Activated CD4-positive, alpha-beta T cell treated with anti-CD3 and anti-CD28 coated beads, Interleukin-2, amount 10 ng/mL, durations not matched to agents 24 days and 14 days (primary cell): ENCODE results near the gene TP53AIP1. TPM values are rescaled to one million over a fixed set of nuclear protein-coding genes. Genes with fewer than 3 reads are reported as not detected.
"Not testable (repeated sequence)": the region's sequence is repeated elsewhere in the genome, so short reads cannot be mapped to it uniquely, and the experiment has no call there.

Experiments
- DNase-seq: peaks from one replicate; pipeline ENCODE4 v3.0.0; 2022
- H3K27ac Mint-ChIP-seq: one replicate; pipeline ENCODE4 v1.8.0; 2022; ENCODE audit warnings: mild to moderate bottlenecking, mixed read lengths
- H3K27me3 Mint-ChIP-seq: one replicate; pipeline ENCODE4 v1.8.0; 2022; ENCODE audit warnings: mixed read lengths
- H3K36me3 Mint-ChIP-seq: one replicate; pipeline ENCODE4 v1.8.0; 2022; ENCODE audit warnings: low read depth, mild to moderate bottlenecking, mixed read lengths
- H3K4me1 Mint-ChIP-seq: one replicate; pipeline ENCODE4 v1.8.0; 2021; ENCODE audit warnings: mixed read lengths
- H3K4me3 Mint-ChIP-seq: one replicate; pipeline ENCODE4 v1.8.0; 2022; ENCODE audit warnings: mild to moderate bottlenecking, moderate library complexity, mixed read lengths
- H3K9me3 Mint-ChIP-seq: one replicate; pipeline ENCODE4 v1.8.0; 2021; ENCODE audit warnings: mixed read lengths
- intact Hi-C: fragments of 100-400 bp; cut with micrococcal nuclease; formaldehyde crosslinking; loops from one replicate; pipeline ENCODE4 v1.15.1; 2023
- total RNA-seq: library from RNA; stranded (reverse); gene quantifications from 2 replicates; pipeline ENCODE4 v1.2.3, GENCODE V29; 2022

The TP53AIP1 gene
- total RNA-seq, 1 donor from 2014 or later, result not detected

- peaks cover 2% of the 10 kb centered on the region for H3K27me3 Mint-ChIP-seq
- H3K4me1 Mint-ChIP-seq, result peaks cover 8% of the 10 kb centered on the region
- intact Hi-C loops, result no loop called here
- H3K36me3 Mint-ChIP-seq, result no peaks in the 10 kb centered on the region
- no peaks in the 10 kb centered on the region for H3K9me3 Mint-ChIP-seq
- H3K4me3 Mint-ChIP-seq, result no peak overlapping the region
- no peak overlapping the region for H3K27ac Mint-ChIP-seq
- no peak for DNase-seq
Observed at GRCh38 chr11:128926437-128927107, 16.1 kb downstream of the TP53AIP1 start.

- intact Hi-C loops, result no loop called here
- Mint-ChIP-seq H3K4me3 (no peak overlapping the region), H3K27me3 (peaks cover 4% of the 10 kb centered on the region), H3K36me3 (no peaks in the 10 kb centered on the region), H3K4me1 (peaks cover 8% of the 10 kb centered on the region), H3K9me3 (no peaks in the 10 kb centered on the region), H3K27ac (no peak overlapping the region)
- no peak for DNase-seq
Observed at GRCh38 chr11:128926000-128926399, 16.7 kb downstream of the TP53AIP1 start.

- peaks cover 8% of the 10 kb centered on the region for H3K4me1 Mint-ChIP-seq
- H3K9me3 Mint-ChIP-seq, result no peaks in the 10 kb centered on the region
- peaks cover 5% of the 10 kb centered on the region for H3K27me3 Mint-ChIP-seq
- H3K36me3 Mint-ChIP-seq, result no peaks in the 10 kb centered on the region
- intact Hi-C loops, result no loop called here
- H3K27ac Mint-ChIP-seq, result no peak overlapping the region
- no peak for DNase-seq
- H3K4me3 Mint-ChIP-seq, result no peak overlapping the region
Observed at GRCh38 chr11:128925250-128925600, 17.4 kb downstream of the TP53AIP1 start.

GRCh38 chr11:128924510-128925249 lies 18.0 kb downstream of the TP53AIP1 start:
- intact Hi-C loops, result no loop called here
- Mint-ChIP-seq H3K4me1 (peaks cover 8% of the 10 kb centered on the region), H3K27me3 (peaks cover 5% of the 10 kb centered on the region)

GRCh38 chr11:128924104-128924503 lies 18.6 kb downstream of the TP53AIP1 start:
- no peaks in the 10 kb centered on the region for H3K36me3 Mint-ChIP-seq
- H3K4me1 Mint-ChIP-seq, result peaks cover 11% of the 10 kb centered on the region
- no peak overlapping the region for H3K4me3 Mint-ChIP-seq
- no peaks in the 10 kb centered on the region for H3K9me3 Mint-ChIP-seq
- H3K27ac Mint-ChIP-seq, result no peak overlapping the region
- intact Hi-C loops, result no loop called here
- H3K27me3 Mint-ChIP-seq, result peaks cover 5% of the 10 kb centered on the region
- no peak for DNase-seq

More at GRCh38 chr11:128924510-128925249, 18.0 kb downstream of the TP53AIP1 start:
- H3K9me3 Mint-ChIP-seq, result no peaks in the 10 kb centered on the region
- no peak overlapping the region for H3K27ac Mint-ChIP-seq
- no peak for DNase-seq
- H3K4me3 Mint-ChIP-seq, result no peak overlapping the region
- no peaks in the 10 kb centered on the region for H3K36me3 Mint-ChIP-seq

- no peaks in the 10 kb centered on the region for H3K9me3 Mint-ChIP-seq
- DNase-seq, result no peak
- H3K27me3 Mint-ChIP-seq, result peaks cover 7% of the 10 kb centered on the region
- H3K27ac Mint-ChIP-seq, result no peak overlapping the region
- intact Hi-C loops, result no loop called here
- no peaks in the 10 kb centered on the region for H3K36me3 Mint-ChIP-seq
- peaks cover 3% of the 10 kb centered on the region for H3K4me1 Mint-ChIP-seq
- H3K4me3 Mint-ChIP-seq, result no peak overlapping the region
Observed at GRCh38 chr11:128921793-128922192, 20.9 kb downstream of the TP53AIP1 start.

GRCh38 chr11:128920666-128921065 lies 22.0 kb downstream of the TP53AIP1 start:
- Mint-ChIP-seq H3K4me3 (no peak overlapping the region), H3K4me1 (peaks cover 3% of the 10 kb centered on the region), H3K27ac (no peak overlapping the region), H3K9me3 (peaks cover 6% of the 10 kb centered on the region), H3K36me3 (no peaks in the 10 kb centered on the region), H3K27me3 (peaks cover 11% of the 10 kb centered on the region)
- DNase-seq, result no peak
- intact Hi-C loops, result no loop called here

- H3K27ac Mint-ChIP-seq, H3K9me3 Mint-ChIP-seq, intact Hi-C loops, DNase-seq, H3K36me3 Mint-ChIP-seq, H3K4me1 Mint-ChIP-seq, H3K4me3 Mint-ChIP-seq: not testable (repeated sequence)
- peaks cover 11% of the 10 kb centered on the region for H3K27me3 Mint-ChIP-seq
Observed at GRCh38 chr11:128919635-128920034, 23.0 kb downstream of the TP53AIP1 start.

GRCh38 chr11:128919216-128919615 lies 23.5 kb downstream of the TP53AIP1 start:
- intact Hi-C loops, result no loop called here
- no peaks in the 10 kb centered on the region for H3K36me3 Mint-ChIP-seq
- no peak for DNase-seq
- H3K4me3 Mint-ChIP-seq, result no peak overlapping the region
- H3K4me1 Mint-ChIP-seq, result peaks cover 3% of the 10 kb centered on the region
- H3K9me3 Mint-ChIP-seq, result peaks cover 8% of the 10 kb centered on the region
- peak overlapping the region; percentile 51 for H3K27ac Mint-ChIP-seq
- H3K27me3 Mint-ChIP-seq, result peaks cover 11% of the 10 kb centered on the region

- no peak for DNase-seq
- H3K27me3 Mint-ChIP-seq, result peaks cover 11% of the 10 kb centered on the region
- H3K4me3 Mint-ChIP-seq, result no peak overlapping the region
- peaks cover 8% of the 10 kb centered on the region for H3K9me3 Mint-ChIP-seq
- H3K27ac Mint-ChIP-seq, result no peak overlapping the region
- peaks cover 3% of the 10 kb centered on the region for H3K4me1 Mint-ChIP-seq
- intact Hi-C loops, result no loop called here
- no peaks in the 10 kb centered on the region for H3K36me3 Mint-ChIP-seq
Observed at GRCh38 chr11:128917144-128917724, 25.4 kb downstream of the TP53AIP1 start.

GRCh38 chr11:128916681-128917080 lies 26.0 kb downstream of the TP53AIP1 start:
- H3K36me3 Mint-ChIP-seq, result no peaks in the 10 kb centered on the region
- H3K9me3 Mint-ChIP-seq, result peaks cover 8% of the 10 kb centered on the region

GRCh38 chr11:128916037-128916572 lies 26.6 kb downstream of the TP53AIP1 start:
- peaks cover 3% of the 10 kb centered on the region for H3K4me1 Mint-ChIP-seq
- peaks cover 8% of the 10 kb centered on the region for H3K27me3 Mint-ChIP-seq
- intact Hi-C loops, result no loop called here
- no peaks in the 10 kb centered on the region for H3K36me3 Mint-ChIP-seq
- no peak for DNase-seq
- peaks cover 8% of the 10 kb centered on the region for H3K9me3 Mint-ChIP-seq
- H3K4me3 Mint-ChIP-seq, result no peak overlapping the region
- H3K27ac Mint-ChIP-seq, result no peak overlapping the region

More at GRCh38 chr11:128916681-128917080, 26.0 kb downstream of the TP53AIP1 start:
- no peak for DNase-seq
- H3K4me3 Mint-ChIP-seq, result no peak overlapping the region
- no peak overlapping the region for H3K27ac Mint-ChIP-seq
- peaks cover 9% of the 10 kb centered on the region for H3K27me3 Mint-ChIP-seq
- intact Hi-C loops, result no loop called here
- H3K4me1 Mint-ChIP-seq, result peaks cover 3% of the 10 kb centered on the region

- DNase-seq, result no peak
- peaks cover 3% of the 10 kb centered on the region for H3K4me1 Mint-ChIP-seq
- intact Hi-C loops, result no loop called here
- H3K27ac Mint-ChIP-seq, result no peak overlapping the region
- H3K27me3 Mint-ChIP-seq, result peaks cover 10% of the 10 kb centered on the region
- peaks cover 8% of the 10 kb centered on the region for H3K9me3 Mint-ChIP-seq
- H3K36me3 Mint-ChIP-seq, result no peaks in the 10 kb centered on the region
- H3K4me3 Mint-ChIP-seq, result no peak overlapping the region
Observed at GRCh38 chr11:128915149-128915521, 27.5 kb downstream of the TP53AIP1 start.
